HL-60/S4 (cell line): ENCODE measurements around the gene KIAA1671.

ENCODE experiments used
- in situ Hi-C: fragments of 300-500 bp; cut with MboI; formaldehyde crosslinking; loops from 2 replicates; pipeline ENCODE4 v1.14.3; 2022; ENCODE audit warnings: low sequenced_read_pairs

The KIAA1671 gene

DNA sequence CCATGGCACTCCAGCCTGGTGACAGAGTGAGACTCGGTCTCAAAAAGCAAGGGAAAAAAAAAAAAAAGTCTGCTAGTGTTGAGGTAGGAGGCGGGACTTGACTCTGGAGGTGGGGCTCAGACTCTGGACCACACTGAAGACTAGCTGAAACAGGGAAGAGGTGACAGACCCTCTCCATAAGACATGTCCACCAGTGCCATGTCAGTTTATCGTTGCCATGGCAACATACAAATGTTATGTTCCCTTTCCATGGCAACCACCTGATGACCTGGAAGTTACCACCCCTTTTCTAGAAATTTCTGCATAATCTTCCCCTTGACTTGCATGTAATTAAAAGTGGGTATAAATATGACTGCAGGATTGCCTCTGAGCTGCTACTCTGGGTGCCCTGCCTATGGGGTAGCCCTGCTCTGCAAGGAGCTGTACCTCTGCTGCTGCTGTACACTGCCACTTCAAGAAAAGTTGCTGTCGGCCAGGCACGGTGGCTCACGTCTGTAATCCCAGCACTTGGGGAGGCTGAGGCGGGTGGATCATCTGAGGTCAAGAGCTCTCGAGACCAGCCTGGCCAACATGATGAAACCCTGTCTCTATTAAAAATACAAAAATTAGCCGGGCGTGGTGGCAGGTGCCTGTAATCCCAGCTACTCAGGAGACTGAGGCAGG lies 55.1 kb downstream of the KIAA1671 start:
- in situ Hi-C loops, result no loop called here

DNA sequence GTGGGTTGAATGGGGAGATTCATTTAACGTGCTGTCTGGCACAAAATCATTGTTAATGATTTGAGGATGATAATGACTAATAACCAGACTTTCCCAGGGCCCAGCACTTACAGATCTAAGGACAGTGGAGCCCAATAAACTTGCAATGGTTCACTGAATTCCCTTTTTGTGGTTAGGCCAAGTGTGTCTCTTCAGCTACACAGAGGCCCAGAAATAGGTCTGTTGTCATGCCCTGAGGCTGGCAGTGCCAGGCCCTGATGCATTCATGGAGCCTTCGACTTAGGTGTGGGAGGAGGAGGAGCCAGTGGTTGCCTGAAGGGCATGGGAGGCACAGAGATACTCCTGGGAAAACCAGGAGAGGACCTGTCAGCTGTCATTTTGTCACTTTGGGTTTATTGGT lies 56.1 kb downstream of the KIAA1671 start:
- in situ Hi-C loops, result no loop called here

DNA sequence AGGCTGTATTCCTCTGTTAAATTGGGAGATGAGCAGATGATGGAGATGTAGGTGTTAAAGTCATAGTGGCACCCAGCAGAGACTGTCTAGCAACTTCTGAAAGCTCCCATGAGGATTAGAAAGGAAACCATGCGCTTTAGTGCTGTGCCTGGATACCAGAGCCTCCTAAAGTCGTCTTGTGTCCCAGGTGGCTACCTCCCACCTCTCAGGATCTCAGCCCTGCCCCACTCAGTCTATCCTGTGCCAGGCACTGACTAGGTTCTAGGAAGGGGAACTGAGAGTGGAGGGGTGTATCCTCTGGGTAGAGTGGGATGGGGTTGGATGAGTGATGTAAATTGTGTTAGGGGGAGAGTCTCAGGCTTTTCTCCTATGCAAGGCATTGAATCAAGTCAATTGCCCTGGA lies 60.2 kb downstream of the KIAA1671 start:
- in situ Hi-C loops, result no loop called here

DNA sequence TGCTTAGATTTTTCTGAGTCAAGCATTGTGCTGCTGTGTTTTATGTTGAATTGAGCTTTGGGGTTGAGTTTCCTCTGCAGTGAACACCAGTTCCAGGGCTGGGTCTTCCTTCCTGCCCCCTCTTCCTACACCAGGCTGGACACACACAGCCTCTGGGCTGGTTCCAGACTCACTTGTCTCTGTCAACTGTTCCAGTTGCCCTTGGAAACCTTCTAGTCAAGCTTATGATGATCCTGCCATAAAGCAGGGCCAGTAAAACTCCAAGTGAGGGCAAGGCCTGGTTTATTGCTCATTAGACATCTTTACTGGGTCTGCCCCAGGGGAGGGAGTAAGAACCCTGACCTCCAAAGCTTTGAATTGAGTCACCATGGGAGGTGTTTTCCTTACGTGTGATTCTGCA lies 61.1 kb downstream of the KIAA1671 start:
- in situ Hi-C loops, result no loop called here

DNA sequence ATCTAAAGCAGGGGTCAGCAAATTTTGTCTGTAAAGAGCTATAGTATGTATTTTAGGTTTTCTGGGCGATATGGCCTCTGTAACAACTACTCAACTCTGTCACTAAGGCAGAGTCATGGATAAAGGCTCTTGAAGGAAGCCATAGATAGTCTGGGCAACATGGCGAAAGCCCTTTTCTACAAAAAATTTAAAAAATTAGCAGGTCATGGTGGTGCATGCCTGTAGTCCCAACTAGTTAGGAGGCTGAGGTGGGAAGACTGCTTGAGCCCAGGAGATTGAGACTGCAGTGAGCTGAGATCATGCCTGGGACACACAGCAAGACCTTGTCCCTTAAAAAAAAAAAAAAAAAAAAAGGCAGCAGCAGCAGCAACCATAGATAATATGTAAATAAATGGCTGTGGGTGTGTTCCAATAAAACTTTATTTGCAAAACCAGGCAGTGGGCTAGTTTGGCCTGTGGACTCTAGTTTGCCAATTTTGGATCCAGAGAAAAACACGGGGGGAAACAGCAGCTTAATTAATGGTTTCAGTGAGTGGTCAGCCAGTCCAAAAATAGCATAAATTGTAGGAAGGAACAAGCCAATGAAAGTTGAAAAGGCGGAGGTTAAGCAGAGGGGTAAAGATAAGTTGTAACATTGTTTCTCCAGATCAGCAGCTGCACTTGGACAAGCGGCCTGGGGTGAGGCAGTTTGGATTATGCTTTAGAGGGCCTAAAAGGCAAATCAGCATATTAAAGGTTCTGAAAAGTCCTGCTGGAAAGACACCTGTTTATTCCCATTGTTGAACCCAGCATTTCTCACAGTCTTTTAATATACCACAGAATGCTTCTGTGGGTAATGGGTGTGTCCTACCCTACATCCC lies 62.6 kb downstream of the KIAA1671 start:
- in situ Hi-C loops, result no loop called here

DNA sequence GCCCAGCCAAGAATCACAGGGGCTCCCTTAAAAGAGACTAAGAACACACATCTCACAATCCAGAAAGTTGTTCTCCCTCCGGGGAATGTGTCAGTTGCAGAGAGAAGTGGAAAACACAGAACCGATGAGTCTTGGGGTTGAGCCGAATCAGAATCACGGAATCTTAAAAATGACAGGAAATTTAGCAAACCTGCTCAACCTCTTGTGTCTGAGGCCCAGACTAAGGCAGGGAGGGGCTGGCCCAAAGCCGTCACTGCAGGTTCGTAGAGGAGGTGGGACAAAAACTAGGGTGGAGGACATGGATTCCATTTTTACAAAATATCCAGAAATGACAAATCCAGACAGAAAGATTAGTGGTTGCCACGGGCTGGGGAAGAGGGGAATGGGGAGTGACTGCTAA lies 63.8 kb downstream of the KIAA1671 start:
- in situ Hi-C loops, result no loop called here

DNA sequence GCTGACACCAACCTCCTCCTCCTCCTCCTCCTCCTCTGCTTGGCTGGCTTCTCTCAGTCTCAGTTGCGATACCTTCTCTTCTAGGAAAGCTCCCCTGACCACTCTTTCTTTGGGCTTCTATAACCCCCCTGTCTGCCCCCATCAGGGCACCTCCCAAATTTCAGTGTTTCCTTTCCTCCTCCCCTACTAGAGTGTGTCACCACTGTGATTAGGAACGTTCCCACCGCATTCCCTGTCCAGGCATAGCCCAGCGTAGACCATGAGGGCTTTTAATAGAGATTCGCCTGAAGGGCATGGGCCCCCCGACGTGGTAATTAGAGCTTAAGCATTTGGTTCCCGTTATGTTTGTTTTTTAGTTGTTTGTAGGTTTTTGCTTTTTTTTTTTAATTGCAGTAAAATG lies 65.5 kb downstream of the KIAA1671 start:
- in situ Hi-C loops, result no loop called here

DNA sequence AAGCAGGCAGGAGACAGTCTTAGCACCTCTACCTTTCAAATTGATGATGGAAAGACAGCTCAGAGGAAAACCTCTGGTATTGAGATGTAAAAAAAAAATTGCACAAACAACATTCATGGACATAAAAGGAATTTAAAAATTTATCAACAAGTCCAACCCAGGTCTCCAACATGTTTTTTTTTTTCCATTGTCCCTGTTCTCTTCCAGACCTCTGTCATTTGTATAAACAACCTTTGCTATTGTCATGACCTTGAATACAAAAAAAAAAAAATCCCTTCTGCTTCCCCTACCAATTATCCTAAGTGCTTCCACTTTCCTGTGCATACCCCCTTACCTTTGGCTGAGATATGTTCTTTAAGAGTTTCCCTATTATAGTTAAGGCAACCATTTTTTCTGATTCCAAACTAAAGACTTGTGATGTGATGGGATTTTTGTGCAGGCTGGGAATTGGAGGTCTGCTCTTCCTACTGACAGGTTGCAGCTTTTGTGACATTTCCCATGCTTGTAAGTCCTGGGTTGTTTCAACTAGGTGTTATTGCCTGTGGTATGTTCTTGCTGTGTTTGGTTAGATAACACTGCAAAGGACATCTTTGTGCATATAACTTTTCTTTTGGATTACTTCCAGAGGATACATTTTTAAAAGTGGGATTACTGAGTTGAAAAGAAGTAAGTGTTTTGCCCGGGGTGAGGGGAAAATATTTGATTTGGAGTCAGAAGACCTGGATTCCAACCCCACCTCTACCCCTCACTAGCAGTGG lies 67.1 kb downstream of the KIAA1671 start:
- in situ Hi-C loops, result no loop called here

DNA sequence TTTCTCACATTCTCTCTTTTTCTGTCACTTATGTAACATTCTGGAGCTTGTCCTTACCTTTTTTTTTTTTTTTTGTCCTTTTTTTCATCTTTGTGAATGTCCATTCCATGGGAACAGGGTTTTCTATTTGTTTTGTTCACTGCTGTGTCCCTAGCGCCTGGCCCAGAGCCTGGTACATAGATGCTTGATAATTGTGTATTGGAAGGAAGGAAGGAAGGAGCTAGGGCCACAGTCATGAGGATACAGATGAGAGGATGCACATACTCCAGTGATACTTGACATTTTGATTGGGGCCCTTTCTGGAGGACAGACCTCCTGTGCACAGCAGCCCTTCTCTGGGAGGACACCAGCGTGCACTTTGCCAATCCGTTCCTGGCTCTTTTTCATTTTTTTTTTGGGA lies 68.9 kb downstream of the KIAA1671 start:
- in situ Hi-C loops, result no loop called here

DNA sequence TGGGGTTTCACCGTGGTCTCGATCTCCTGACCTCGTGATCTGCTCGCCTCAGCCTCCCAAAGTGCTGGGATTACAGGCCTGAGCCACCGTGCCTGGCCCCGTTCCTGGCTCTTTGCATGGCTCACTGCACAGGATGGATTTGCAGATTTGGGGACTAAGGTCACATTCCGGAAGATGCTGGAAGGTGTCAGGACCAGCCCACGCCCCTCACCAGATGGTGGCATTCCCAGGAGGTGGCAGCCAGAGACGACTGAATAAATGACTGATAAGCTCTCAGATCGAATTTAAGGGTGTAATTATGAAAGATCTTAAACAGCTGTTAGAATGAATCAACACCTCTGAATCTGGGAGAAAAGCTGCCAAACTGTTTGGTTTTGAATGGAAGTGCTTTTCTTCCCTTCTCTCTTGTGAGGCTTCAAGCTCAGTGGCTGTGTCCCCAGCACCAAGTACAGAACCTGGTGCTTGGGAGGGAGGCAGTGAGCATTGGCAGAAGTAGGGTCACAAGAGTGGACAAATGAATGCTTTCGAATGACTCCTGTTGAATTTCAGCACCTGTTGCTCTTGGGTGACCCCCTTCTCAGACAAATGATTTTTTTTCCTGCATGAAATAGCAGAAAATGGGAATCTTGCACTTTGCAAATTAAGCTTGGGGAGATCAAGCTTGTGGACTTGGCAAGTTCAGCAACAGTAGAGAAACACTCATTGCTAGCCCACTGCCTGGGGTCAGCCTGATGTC lies 69.6 kb downstream of the KIAA1671 start:
- in situ Hi-C loops, result no loop called here

DNA sequence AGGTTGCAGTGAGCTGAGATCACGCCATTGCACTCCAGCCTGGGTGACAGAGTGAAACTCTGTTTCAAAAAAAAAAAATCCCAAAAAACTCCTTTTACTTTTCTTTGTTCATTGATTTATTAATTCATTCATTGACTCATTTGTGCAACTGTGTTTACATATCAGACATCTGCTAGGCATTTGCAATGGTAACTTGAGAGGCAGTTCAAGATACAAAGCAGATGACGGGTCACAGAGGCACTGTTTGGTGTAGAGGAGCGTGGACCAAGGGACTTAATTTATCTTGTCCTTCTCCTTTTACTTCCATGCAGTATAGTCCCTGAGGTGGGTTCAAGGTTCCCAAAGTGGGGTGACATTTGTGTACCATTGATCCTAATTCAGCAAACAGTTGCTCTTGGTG lies 71.4 kb downstream of the KIAA1671 start:
- in situ Hi-C loops, result no loop called here

DNA sequence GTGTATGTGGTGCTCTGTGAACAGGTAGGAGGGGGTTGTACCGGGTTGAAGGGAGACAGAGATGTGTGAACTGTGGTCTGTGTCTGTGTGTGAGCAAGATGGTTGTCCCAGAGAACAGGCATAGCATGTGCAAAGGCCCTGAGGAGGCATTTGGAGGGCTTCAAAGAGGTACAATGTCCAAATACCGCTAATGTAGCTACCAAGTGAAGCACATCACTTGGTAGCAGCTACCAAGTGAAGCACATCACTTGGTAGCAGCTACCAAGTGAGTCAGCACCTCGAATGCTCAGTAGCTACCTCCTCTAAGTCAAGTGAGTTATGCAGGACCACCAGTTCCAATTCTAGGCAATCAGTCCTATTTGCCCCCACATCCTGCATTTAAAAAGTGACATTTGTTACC lies 72.4 kb downstream of the KIAA1671 start:
- in situ Hi-C loops, result loop anchor here (25.0 kb wide), 1 partner anchor 238 kb away; no protein-coding TSS in a partner anchor

DNA sequence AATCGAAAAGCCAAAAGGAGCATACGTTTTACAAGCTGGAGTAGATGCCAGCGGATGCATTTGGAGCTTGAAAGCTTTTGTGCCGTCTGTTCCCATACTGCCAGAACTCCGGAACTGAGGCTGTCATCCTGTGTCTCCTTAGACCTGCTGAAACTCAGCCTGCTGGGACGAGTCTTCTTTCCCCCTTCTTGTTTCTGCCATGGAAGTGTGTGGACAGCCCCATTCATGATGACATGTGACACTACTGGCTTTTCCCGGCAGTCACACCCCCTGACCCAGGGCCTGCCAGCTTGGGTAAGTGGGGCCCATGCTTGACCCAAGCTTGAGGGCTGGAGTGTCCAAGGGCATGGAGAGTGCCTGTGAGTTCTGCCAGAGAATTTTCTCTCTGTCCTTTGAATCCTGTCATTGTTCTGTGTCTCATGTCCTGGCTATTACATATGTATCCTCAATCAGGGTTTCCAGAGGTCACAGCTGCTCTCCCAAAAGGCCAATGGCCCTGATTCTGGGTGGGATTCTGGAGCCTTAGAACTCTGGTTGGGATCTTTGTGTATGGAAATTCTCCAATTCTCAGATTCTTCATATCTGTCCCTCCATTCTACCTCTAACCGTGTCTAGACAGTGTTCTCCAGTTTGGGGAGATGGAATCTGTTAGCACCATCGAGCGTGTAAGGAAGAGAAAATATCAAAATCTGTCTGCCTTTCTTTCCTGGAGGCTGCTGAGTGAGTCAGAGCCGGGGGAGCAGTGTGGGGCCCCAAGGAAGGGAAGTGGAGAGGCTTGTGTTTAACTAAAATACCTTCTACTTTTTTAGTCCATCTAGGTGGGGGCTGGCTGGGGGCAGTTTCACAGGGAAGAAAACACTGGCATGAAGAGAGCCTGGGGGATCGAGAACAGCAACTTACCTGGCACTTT lies 73.2 kb downstream of the KIAA1671 start:
- in situ Hi-C loops, result loop anchor here (25.0 kb wide), 1 partner anchor 238 kb away; no protein-coding TSS in a partner anchor

DNA sequence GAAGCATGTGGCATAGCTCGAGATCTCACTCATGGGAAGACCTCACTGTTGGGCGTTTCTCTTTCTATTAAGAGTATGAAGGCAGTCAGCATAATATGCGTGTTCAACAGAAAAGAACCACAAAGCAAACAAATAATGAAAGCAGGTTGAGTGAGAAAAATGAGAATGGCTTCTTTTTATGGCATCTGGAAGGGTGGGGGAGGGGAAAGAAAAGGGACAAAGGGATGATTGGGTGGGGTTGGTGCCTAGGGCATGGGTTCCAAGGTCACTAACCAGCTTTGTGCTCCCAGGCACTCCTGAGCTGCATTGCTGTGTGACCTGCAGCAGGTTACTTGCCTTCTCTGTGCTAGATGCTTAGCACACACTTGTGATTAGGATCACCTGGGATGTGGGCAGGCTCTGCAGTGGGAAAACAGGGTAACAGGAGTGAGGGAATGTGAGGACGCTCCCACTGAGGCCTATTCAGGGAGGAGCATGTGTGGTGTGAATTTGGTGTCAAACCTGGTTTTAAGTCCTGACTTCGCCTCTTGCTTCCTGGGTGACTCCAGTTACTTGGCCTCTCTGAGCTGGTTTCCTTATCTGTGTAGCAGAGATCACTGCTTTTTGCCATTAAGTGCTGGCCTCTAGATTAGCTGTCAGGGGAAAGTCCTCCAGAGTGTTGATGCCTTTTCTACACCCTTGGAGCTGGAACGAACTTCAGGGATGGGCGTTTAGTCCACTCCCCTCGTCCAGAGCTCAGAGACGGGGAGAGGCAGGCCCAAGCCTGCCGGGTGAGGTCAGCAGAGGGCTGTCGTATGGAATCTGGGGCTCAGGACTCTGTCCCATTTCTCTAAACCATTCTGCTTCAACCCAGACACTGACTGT lies 74.8 kb downstream of the KIAA1671 start:
- in situ Hi-C loops, result loop anchor here (25.0 kb wide), 1 partner anchor 240 kb away; no protein-coding TSS in a partner anchor

DNA sequence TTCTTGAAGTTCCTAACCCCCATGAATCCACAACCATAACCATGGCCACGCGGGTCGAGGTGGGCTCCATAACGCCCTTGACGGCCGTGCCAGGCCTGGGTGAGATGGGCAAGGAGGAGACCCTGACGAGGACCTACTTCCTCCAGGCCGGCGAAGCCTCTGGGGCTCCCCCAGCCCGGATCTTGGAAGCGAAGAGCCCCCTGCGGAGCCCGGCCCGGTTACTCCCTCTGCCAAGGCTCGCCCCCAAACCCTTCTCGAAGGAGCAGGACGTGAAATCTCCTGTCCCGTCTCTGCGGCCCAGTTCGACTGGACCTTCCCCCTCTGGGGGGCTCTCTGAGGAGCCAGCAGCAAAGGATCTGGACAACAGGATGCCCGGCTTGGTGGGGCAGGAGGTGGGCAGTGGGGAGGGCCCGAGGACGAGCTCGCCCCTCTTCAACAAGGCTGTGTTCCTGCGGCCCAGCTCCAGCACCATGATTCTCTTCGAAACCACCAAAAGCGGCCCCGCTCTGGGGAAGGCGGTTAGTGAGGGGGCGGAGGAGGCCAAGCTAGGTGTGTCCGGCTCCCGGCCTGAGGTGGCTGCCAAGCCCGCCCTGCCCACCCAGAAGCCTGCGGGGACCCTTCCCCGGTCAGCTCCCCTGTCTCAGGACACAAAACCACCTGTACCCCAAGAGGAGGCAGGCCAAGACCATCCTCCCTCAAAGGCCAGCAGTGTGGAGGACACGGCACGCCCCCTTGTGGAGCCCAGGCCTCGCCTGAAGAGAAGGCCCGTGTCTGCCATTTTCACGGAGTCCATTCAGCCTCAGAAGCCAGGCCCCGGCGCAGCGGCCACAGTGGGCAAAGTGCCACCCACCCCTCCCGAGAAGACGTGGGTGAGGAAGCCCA lies 75.7 kb downstream of the KIAA1671 start:
- in situ Hi-C loops, result loop anchor here (25.0 kb wide), 1 partner anchor 241 kb away; no protein-coding TSS in a partner anchor

DNA sequence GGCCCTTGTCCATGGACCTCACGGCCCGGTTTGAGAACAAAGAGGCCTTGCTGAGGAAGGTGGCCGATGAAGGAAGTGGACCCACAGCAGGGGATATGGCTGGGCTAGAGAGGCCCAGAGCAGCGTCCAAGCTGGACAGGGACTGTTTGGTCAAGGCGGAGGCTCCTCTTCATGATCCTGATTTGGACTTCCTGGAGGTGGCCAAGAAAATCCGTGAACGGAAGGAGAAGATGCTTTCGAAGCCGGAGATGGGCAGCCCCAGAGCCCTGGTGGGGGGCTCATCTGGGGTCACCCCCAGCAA lies 76.3 kb downstream of the KIAA1671 start:
- in situ Hi-C loops, result loop anchor here (25.0 kb wide), 1 partner anchor 241 kb away; no protein-coding TSS in a partner anchor

DNA sequence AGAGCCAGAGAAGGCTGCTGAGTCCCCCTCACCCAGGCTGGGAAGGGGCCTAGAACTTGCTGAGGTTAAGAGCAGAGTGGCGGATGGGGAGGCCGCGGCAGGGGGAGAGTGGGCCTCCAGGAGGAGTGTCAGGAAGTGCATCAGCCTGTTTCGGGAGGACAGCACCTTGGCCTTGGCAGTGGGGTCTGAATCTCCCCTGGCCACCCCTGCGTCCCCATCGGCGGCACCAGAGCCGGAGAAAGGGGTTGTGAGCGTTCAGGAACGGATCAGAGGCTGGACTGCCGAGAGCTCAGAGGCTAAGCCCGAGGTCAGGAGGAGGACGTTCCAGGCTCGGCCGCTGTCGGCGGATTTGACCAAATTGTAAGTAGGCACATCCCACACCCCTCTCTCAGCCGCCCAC lies 76.7 kb downstream of the KIAA1671 start:
- in situ Hi-C loops, result loop anchor here (25.0 kb wide), 1 partner anchor 242 kb away; no protein-coding TSS in a partner anchor

DNA sequence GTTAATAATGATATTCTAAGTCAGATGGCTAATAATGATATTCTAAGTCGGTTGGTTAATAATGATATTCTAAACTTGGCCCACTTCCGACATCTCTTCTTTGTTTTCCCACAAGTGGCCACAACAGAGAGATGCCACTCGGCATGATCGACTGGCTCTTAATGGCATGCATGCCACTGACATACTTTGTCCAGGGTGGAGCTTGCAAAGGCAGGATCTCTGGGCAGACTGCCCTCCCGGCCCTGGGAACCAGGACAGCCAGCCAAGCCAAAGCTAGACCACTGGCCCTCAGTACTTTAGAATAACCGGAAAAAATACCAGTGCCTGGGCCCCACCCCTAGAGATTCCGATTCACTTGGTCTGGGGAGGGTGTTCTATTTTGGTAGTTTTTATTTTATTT lies 78.1 kb downstream of the KIAA1671 start:
- in situ Hi-C loops, result loop anchor here (25.0 kb wide), 1 partner anchor 243 kb away; no protein-coding TSS in a partner anchor
